ENCODE measurements around the gene UBXN4.
A peak's percentile ranks its signal among the peaks of the same experiment; 100 is the strongest.
"Not testable (repeated sequence)": the region's sequence is repeated elsewhere in the genome, so short reads cannot be mapped to it uniquely, and the experiment has no call there.

UBXN4 gene

DNA sequence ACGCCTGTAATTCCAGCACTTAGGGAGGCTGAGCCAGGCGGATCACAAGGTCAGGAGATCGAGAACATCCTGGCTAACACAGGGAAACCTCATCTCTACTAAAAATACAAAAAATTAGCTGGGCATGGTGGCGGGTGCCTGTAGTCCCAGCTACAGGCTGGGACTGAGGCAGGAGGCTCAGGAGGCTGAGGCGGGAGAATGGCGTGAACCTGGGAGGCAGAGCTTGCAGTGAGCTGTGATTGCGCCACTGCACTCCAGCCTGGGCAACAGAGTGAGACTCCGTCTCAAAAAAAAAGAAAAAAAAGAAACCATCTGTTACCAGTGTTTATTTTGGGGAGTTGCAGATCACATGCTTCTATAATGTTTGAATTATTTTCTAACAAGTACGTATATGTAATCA, 26.6 kb upstream of the UBXN4 start:
- H2BK15ac ChIP-seq (ENCODE audit: low read depth, poor library complexity, severe bottlenecking); H3K4me1 ChIP-seq (ENCODE audit: control insufficient read depth, insufficient read depth, low read depth, low read length); H3K27ac ChIP-seq (ENCODE audit: low read length, poor library complexity, severe bottlenecking); H3K18ac ChIP-seq (ENCODE audit: low read depth in 1 of 2, low read length in 2 of 2); H3K4me3 ChIP-seq (ENCODE audit: insufficient read depth in 1 of 2, low read depth in 1 of 2, low read length in 2 of 2); H3K9me3 ChIP-seq (ENCODE audit: control insufficient read depth, low read length); H4K91ac ChIP-seq (ENCODE audit: low read length); H3K4ac ChIP-seq (ENCODE audit: low read depth in 1 of 2, low read length in 2 of 2); H2BK5ac ChIP-seq (ENCODE audit: low read depth, low read length, poor library complexity, severe bottlenecking); H2BK120ac ChIP-seq (ENCODE audit: low read depth, low read length); H2BK12ac ChIP-seq (ENCODE audit: low read length in 2 of 2); H2AFZ ChIP-seq (ENCODE audit: low read depth, low read length); H3K79me1 ChIP-seq (replicated peaks; ENCODE audit: low read length, poor library complexity, severe bottlenecking); H3K4me2 ChIP-seq (ENCODE audit: low read length, poor library complexity, severe bottlenecking); H3K23ac ChIP-seq (ENCODE audit: low read length in 2 of 2); H3K9ac ChIP-seq (ENCODE audit: low read length); H4K8ac ChIP-seq (ENCODE audit: low read length); DNase-seq; H3K27me3 ChIP-seq (ENCODE audit: control insufficient read depth in 1 of 2, insufficient read depth in 1 of 2, low read length in 2 of 2); H3K14ac ChIP-seq (ENCODE audit: low read length in 2 of 2); H2AK5ac ChIP-seq (ENCODE audit: low read length, severe bottlenecking): not testable (repeated sequence)
- 96% methylated on average over 7 of the region's 9 CpGs for WGBS
- H3K36me3 ChIP-seq (ENCODE audit: control insufficient read depth in 1 of 2, insufficient read depth in 2 of 2, low read depth in 1 of 2, low read length in 2 of 2) = peaks cover 16 to 25% of the 10 kb centered on the region in 2 experiments

DNA sequence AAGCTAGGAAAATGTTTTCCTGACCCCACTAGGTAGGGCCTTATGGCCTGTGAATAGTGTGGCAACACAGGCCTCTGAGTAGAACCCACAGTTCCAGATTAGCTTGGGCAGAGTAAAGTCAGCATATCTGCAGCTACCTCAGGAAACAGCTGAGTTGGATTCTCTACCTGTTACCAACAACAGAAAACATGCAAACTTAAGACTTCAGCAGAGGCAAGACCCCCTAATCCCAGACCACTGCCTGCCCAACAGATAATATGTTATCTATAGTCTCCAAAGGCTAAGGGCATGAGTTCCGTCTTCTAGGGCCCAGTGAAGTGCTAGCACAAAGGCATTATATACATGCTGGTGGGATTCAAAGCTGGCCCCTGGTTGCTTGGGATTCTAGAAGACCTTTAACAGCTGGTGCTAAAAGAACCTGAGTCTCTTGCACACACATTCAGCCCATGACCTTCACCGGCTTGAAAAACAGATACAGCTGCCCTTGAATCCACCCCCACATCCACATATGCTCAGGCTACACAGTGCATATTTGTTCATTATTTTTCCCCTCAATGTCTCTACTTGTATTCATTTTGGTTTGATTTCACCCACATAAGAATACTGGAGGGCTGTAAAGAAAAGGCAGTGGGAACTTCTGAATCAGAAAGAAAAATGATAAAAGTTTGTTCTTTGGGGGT, 13.5 kb upstream of the UBXN4 start:
- Histone ChIP-seq H3K9me3 (ENCODE audit: control insufficient read depth, low read length) (no peaks in the 10 kb centered on the region), H3K23ac (ENCODE audit: low read length in 2 of 2) (no peak overlapping the region), H2BK5ac (ENCODE audit: low read depth, low read length, poor library complexity, severe bottlenecking) (no peak overlapping the region), H3K4ac (ENCODE audit: low read depth in 1 of 2, low read length in 2 of 2) (no peak overlapping the region), H3K9ac (ENCODE audit: low read length) (no peak overlapping the region), H3K27me3 (ENCODE audit: control insufficient read depth in 1 of 2, insufficient read depth in 1 of 2, low read length in 2 of 2) (no peaks in the 10 kb centered on the region), H3K14ac (ENCODE audit: low read length in 2 of 2) (peak overlapping the region in 1 of 2 experiments; percentile 55), H3K36me3 (ENCODE audit: control insufficient read depth in 1 of 2, insufficient read depth in 2 of 2, low read depth in 1 of 2, low read length in 2 of 2) (peaks cover 6 to 9% of the 10 kb centered on the region in 2 experiments), H3K4me3 (ENCODE audit: insufficient read depth in 1 of 2, low read depth in 1 of 2, low read length in 2 of 2) (no peak overlapping the region), H2AK5ac (ENCODE audit: low read length, severe bottlenecking) (no peak overlapping the region), H2BK12ac (ENCODE audit: low read length in 2 of 2) (no peak overlapping the region), H3K79me1 (replicated peaks; ENCODE audit: low read length, poor library complexity, severe bottlenecking) (no peaks in the 10 kb centered on the region), H4K91ac (ENCODE audit: low read length) (no peak overlapping the region), H2BK15ac (ENCODE audit: low read depth, poor library complexity, severe bottlenecking) (no peak overlapping the region), H3K18ac (ENCODE audit: low read depth in 1 of 2, low read length in 2 of 2) (no peak overlapping the region), H3K4me1 (ENCODE audit: control insufficient read depth, insufficient read depth, low read depth, low read length) (no peaks in the 10 kb centered on the region), H2AFZ (ENCODE audit: low read depth, low read length) (no peak overlapping the region), H3K4me2 (ENCODE audit: low read length, poor library complexity, severe bottlenecking) (no peak overlapping the region), H3K27ac (ENCODE audit: low read length, poor library complexity, severe bottlenecking) (no peak overlapping the region), H2BK120ac (ENCODE audit: low read depth, low read length) (no peak overlapping the region), H4K8ac (ENCODE audit: low read length) (no peak overlapping the region)
- no peak for DNase-seq
- WGBS = 100% methylated on average over 2 of the region's 2 CpGs

DNA sequence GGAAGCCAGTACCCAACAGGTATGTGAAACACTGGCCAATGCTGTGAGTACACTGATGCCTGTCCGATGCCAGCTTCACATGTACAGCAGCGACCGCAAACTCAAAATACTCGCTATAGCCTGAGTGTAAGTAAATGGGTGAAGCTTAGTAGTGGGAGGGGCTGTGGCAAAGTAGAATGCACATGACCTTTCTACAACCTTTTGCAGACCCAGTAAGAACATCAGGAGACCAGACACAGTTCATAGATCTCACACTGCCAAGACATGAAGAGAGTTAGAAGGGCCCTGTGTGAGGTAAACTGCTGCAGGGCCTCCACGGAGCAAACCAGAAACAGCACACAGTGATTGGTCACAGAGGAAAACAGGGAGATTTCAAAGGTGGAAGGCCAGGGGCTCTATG, 9.1 kb upstream of the UBXN4 start:
- no peak for DNase-seq
- no peak overlapping the region for H3K4me2 ChIP-seq (ENCODE audit: low read length, poor library complexity, severe bottlenecking)
- H3K4ac ChIP-seq (ENCODE audit: low read depth in 1 of 2, low read length in 2 of 2) = no peak overlapping the region
- H2BK5ac ChIP-seq (ENCODE audit: low read depth, low read length, poor library complexity, severe bottlenecking) = no peak overlapping the region
- no peak overlapping the region for H3K18ac ChIP-seq (ENCODE audit: low read depth in 1 of 2, low read length in 2 of 2)
- H2BK15ac ChIP-seq (ENCODE audit: low read depth, poor library complexity, severe bottlenecking) = no peak overlapping the region
- H3K23ac ChIP-seq (ENCODE audit: low read length in 2 of 2) = no peak overlapping the region
- no peaks in the 10 kb centered on the region for H3K79me1 ChIP-seq (replicated peaks; ENCODE audit: low read length, poor library complexity, severe bottlenecking)
- H3K36me3 ChIP-seq (ENCODE audit: control insufficient read depth in 1 of 2, insufficient read depth in 2 of 2, low read depth in 1 of 2, low read length in 2 of 2) = no peaks in the 10 kb centered on the region
- no peak overlapping the region for H2BK120ac ChIP-seq (ENCODE audit: low read depth, low read length)
- H2BK12ac ChIP-seq (ENCODE audit: low read length in 2 of 2) = no peak overlapping the region
- no peak overlapping the region for H3K9ac ChIP-seq (ENCODE audit: low read length)
- no peaks in the 10 kb centered on the region for H3K4me1 ChIP-seq (ENCODE audit: control insufficient read depth, insufficient read depth, low read depth, low read length)
- H2AFZ ChIP-seq (ENCODE audit: low read depth, low read length) = no peak overlapping the region
- H3K4me3 ChIP-seq (ENCODE audit: insufficient read depth in 1 of 2, low read depth in 1 of 2, low read length in 2 of 2) = no peak overlapping the region
- H3K27me3 ChIP-seq (ENCODE audit: control insufficient read depth in 1 of 2, insufficient read depth in 1 of 2, low read length in 2 of 2) = no peaks in the 10 kb centered on the region
- no peak overlapping the region for H4K8ac ChIP-seq (ENCODE audit: low read length)
- H2AK5ac ChIP-seq (ENCODE audit: low read length, severe bottlenecking) = no peak overlapping the region
- H3K9me3 ChIP-seq (ENCODE audit: control insufficient read depth, low read length) = no peaks in the 10 kb centered on the region
- WGBS = 97% methylated on average over 5 of the region's 5 CpGs
- H4K91ac ChIP-seq (ENCODE audit: low read length) = no peak overlapping the region
- no peak overlapping the region for H3K14ac ChIP-seq (ENCODE audit: low read length in 2 of 2)
- no peak overlapping the region for H3K27ac ChIP-seq (ENCODE audit: low read length, poor library complexity, severe bottlenecking)

DNA sequence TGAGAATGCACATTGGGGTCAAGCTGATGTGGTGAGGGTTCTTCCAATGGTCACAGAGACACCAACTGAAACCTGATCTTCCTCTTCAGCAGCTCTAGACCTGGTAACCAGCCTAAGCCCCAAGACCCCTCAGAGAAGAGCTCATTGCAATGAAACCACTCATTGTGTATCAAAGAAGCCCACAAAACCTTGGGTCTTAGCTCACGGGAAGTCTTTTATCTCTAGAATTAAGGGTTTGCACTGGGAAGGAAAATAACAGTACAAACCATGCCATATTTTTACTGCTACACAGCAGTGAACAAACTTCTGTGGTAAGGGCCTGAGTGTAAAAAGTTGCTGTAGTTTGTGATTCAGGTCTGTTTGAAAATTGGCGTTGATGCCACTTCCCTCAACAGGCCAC, 8.6 kb upstream of the UBXN4 start:
- Histone ChIP-seq H3K23ac (ENCODE audit: low read length in 2 of 2) (no peak overlapping the region), H3K27ac (ENCODE audit: low read length, poor library complexity, severe bottlenecking) (no peak overlapping the region), H2BK120ac (ENCODE audit: low read depth, low read length) (no peak overlapping the region), H3K27me3 (ENCODE audit: control insufficient read depth in 1 of 2, insufficient read depth in 1 of 2, low read length in 2 of 2) (no peaks in the 10 kb centered on the region), H4K91ac (ENCODE audit: low read length) (no peak overlapping the region), H3K4ac (ENCODE audit: low read depth in 1 of 2, low read length in 2 of 2) (no peak overlapping the region), H3K79me1 (replicated peaks; ENCODE audit: low read length, poor library complexity, severe bottlenecking) (no peaks in the 10 kb centered on the region), H4K8ac (ENCODE audit: low read length) (no peak overlapping the region), H3K4me3 (ENCODE audit: insufficient read depth in 1 of 2, low read depth in 1 of 2, low read length in 2 of 2) (no peak overlapping the region), H3K18ac (ENCODE audit: low read depth in 1 of 2, low read length in 2 of 2) (no peak overlapping the region), H3K9ac (ENCODE audit: low read length) (no peak overlapping the region), H2BK12ac (ENCODE audit: low read length in 2 of 2) (no peak overlapping the region), H2BK5ac (ENCODE audit: low read depth, low read length, poor library complexity, severe bottlenecking) (no peak overlapping the region), H2AK5ac (ENCODE audit: low read length, severe bottlenecking) (no peak overlapping the region), H3K36me3 (ENCODE audit: control insufficient read depth in 1 of 2, insufficient read depth in 2 of 2, low read depth in 1 of 2, low read length in 2 of 2) (no peaks in the 10 kb centered on the region), H2BK15ac (ENCODE audit: low read depth, poor library complexity, severe bottlenecking) (no peak overlapping the region), H3K9me3 (ENCODE audit: control insufficient read depth, low read length) (no peaks in the 10 kb centered on the region), H3K14ac (ENCODE audit: low read length in 2 of 2) (no peak overlapping the region), H2AFZ (ENCODE audit: low read depth, low read length) (no peak overlapping the region), H3K4me1 (ENCODE audit: control insufficient read depth, insufficient read depth, low read depth, low read length) (no peaks in the 10 kb centered on the region), H3K4me2 (ENCODE audit: low read length, poor library complexity, severe bottlenecking) (no peak overlapping the region)
- no CpG with 5 or more reads among the region's 2 CpGs for WGBS
- DNase-seq = no peak
